ENCODE data around the gene MMUT. TPM values are rescaled to one million over a fixed set of nuclear protein-coding genes. Genes with fewer than 3 reads are reported as not detected.

Gene MMUT
- total RNA-seq, 1 donor from 2014 or later = 18.4 TPM

DNA sequence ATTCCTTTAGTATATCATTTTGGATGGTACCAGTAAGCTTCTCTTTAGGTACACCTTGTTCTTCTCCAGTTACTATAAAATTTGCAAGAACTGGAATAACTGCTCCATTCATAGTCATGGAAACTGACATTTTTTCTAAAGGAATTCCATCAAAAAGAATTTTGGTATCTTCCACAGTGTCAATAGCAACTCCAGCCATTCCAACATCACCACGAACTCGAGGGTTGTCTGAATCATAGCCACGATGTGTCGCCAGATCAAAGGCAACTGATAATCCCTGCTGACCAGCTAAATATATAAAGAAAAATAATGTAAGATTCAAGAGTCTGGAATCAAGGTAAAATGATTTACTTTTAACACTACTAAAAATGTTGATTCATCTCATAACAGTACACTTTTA is 5.3 kb downstream of the MMUT start:
- H3K4me3 Mint-ChIP-seq (ENCODE audit: unreplicated experiment) = no peak overlapping the region
- no peaks in the 10 kb centered on the region for H3K36me3 Mint-ChIP-seq (ENCODE audit: low read depth, unreplicated experiment)
- no peak overlapping the region for H3K27ac Mint-ChIP-seq (ENCODE audit: unreplicated experiment)
- no peak for DNase-seq (ENCODE audit: low spot score)
- TF ChIP-seq, protein P1, sequence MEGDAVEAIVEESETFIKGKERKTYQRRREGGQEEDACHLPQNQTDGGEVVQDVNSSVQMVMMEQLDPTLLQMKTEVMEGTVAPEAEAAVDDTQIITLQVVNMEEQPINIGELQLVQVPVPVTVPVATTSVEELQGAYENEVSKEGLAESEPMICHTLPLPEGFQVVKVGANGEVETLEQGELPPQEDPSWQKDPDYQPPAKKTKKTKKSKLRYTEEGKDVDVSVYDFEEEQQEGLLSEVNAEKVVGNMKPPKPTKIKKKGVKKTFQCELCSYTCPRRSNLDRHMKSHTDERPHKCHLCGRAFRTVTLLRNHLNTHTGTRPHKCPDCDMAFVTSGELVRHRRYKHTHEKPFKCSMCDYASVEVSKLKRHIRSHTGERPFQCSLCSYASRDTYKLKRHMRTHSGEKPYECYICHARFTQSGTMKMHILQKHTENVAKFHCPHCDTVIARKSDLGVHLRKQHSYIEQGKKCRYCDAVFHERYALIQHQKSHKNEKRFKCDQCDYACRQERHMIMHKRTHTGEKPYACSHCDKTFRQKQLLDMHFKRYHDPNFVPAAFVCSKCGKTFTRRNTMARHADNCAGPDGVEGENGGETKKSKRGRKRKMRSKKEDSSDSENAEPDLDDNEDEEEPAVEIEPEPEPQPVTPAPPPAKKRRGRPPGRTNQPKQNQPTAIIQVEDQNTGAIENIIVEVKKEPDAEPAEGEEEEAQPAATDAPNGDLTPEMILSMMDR (IDR thresholded peaks at IDR 0.05; ENCODE audit: unreplicated experiment) = no peak
- no peaks in the 10 kb centered on the region for H3K9me3 Mint-ChIP-seq (ENCODE audit: unreplicated experiment)
- peaks cover 10% of the 10 kb centered on the region for H3K4me1 Mint-ChIP-seq (ENCODE audit: unreplicated experiment)
- H3K27me3 Mint-ChIP-seq (ENCODE audit: unreplicated experiment) = peaks cover under 1% of the 10 kb centered on the region

DNA sequence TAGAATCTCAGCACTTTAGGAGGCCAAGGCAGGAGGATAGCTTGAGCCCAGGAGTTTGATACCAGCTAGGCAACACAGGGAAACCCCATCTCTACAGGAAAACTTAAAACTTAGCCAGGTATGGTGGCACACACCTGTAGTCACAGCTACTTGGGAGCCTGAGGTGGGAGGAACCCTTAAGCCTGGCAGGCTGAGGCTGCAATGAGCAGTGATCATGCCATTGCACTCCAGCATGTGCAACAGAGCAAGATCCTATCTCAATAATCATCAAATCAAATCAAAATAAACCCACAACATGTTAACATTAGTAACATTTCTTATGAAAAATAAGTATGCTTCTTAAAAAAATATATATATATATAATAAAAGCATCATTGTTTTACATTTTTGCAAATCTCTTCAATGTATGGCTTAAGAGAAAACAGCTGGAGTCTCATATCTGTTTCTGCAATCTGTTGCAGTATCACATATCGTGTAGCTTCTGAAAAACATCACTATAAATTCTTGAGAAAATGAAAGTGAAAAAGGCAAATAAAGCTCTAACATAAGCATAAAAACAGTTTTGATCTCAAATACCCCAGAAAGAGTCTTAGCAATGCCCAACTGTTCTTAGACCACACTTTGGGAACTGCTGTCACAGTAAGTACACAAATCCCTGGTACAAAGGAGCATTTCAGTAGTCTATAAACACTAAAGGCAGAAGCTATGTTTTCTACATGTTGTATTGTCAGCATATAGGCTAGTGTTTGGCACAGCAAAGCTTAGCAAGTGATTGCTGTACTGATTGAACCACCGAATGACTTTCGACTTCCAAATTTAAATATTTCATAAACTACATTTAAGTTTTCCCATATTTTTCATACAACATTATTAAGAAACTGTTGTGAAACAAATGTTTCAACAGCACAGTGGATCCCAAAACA is 8.0 kb downstream of the MMUT start:
- Mint-ChIP-seq H3K4me3 (ENCODE audit: unreplicated experiment) (no peak overlapping the region), H3K9me3 (ENCODE audit: unreplicated experiment) (no peaks in the 10 kb centered on the region), H3K36me3 (ENCODE audit: low read depth, unreplicated experiment) (no peaks in the 10 kb centered on the region), H3K4me1 (ENCODE audit: unreplicated experiment) (no peaks in the 10 kb centered on the region), H3K27ac (ENCODE audit: unreplicated experiment) (no peak overlapping the region), H3K27me3 (ENCODE audit: unreplicated experiment) (no peaks in the 10 kb centered on the region)
- TF ChIP-seq, protein P1 (IDR thresholded peaks at IDR 0.05; ENCODE audit: unreplicated experiment) = no peak
- DNase-seq (ENCODE audit: low spot score) = no peak

DNA sequence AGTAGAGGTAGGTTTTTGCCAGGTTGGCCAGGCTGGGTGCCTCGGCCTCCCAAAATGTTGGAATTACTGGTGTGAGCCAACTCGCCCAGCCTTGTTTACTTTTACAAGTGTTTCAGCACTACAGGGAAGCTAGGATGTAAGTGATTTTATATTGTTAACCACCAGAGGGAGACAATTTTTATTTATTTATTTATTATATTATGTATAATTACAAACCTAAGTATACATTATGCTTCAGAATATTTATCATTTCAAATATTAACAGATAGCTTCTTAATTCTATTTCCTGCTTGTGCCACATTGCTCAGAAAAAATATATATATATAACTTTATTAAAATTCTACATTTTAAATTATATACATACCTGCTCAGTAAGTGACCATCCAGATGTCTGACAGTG is 9.8 kb downstream of the MMUT start:
- H3K4me3 Mint-ChIP-seq (ENCODE audit: unreplicated experiment) = no peak overlapping the region
- no peak for DNase-seq (ENCODE audit: low spot score)
- TF ChIP-seq, protein P1 (IDR thresholded peaks at IDR 0.05; ENCODE audit: unreplicated experiment) = peak; percentile 75
- H3K27me3 Mint-ChIP-seq (ENCODE audit: unreplicated experiment) = no peaks in the 10 kb centered on the region
- H3K27ac Mint-ChIP-seq (ENCODE audit: unreplicated experiment) = no peak overlapping the region
- no peaks in the 10 kb centered on the region for H3K4me1 Mint-ChIP-seq (ENCODE audit: unreplicated experiment)
- H3K36me3 Mint-ChIP-seq (ENCODE audit: low read depth, unreplicated experiment) = no peaks in the 10 kb centered on the region
- no peaks in the 10 kb centered on the region for H3K9me3 Mint-ChIP-seq (ENCODE audit: unreplicated experiment)

DNA sequence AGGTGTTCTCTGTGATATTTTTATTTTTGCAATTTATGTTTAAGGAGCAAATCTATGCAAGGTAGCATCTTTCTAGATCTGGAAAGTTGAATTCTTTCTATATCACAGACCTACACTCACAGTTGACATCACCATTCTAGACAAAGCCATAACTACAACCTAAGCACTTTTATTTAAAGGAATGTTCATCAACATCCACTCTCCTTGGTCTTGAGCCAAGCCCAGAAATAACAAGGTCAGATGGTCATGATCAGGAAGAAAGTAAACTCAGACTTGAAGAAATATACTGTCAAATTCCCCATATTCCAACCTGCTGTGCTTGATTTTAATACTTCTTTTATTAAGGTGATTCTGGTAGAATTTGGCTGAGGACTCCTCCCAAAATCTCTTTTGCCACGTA is 32.2 kb downstream of the MMUT start:
- TF ChIP-seq, protein P1 (IDR thresholded peaks at IDR 0.05; ENCODE audit: unreplicated experiment) = no peak
- H3K27ac Mint-ChIP-seq (ENCODE audit: unreplicated experiment) = no peak overlapping the region
- no peaks in the 10 kb centered on the region for H3K27me3 Mint-ChIP-seq (ENCODE audit: unreplicated experiment)
- no peak for DNase-seq (ENCODE audit: low spot score)
- no peaks in the 10 kb centered on the region for H3K9me3 Mint-ChIP-seq (ENCODE audit: unreplicated experiment)
- H3K4me3 Mint-ChIP-seq (ENCODE audit: unreplicated experiment) = no peak overlapping the region
- peaks cover 3% of the 10 kb centered on the region for H3K4me1 Mint-ChIP-seq (ENCODE audit: unreplicated experiment)
- H3K36me3 Mint-ChIP-seq (ENCODE audit: low read depth, unreplicated experiment) = peaks cover 6% of the 10 kb centered on the region

DNA sequence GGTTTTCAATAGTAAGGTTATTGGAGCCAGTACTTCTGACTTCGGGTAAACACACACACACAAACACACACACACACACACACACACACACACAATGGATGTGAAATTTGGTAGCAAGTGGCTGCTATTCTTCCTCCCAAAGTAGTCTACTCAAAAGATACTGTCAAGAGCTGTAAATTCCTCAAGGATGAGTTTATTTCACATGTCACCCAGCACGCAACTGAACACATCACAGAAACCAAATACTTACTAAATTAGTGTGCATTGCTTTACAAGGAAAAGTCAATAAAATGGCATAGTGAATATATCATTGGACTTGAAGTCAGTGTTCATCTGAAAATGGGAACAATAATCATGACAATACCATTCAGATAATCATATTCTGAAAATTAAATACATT is 32.9 kb downstream of the MMUT start:
- Mint-ChIP-seq H3K36me3 (ENCODE audit: low read depth, unreplicated experiment) (peaks cover 4% of the 10 kb centered on the region), H3K4me1 (ENCODE audit: unreplicated experiment) (peaks cover 3% of the 10 kb centered on the region), H3K27me3 (ENCODE audit: unreplicated experiment) (no peaks in the 10 kb centered on the region), H3K9me3 (ENCODE audit: unreplicated experiment) (no peaks in the 10 kb centered on the region), H3K27ac (ENCODE audit: unreplicated experiment) (no peak overlapping the region), H3K4me3 (ENCODE audit: unreplicated experiment) (no peak overlapping the region)
- TF ChIP-seq, protein P1 (IDR thresholded peaks at IDR 0.05; ENCODE audit: unreplicated experiment) = no peak
- no peak for DNase-seq (ENCODE audit: low spot score)

Data from endothelial cell (in vitro differentiated cells).